KMS-11 (cell line): ENCODE results near the gene CNTFR.

ENCODE experiments used
- H2AFZ ChIP-seq: fragments of 200-600 bp; sonication (generic); 2 replicates; pipeline ENCODE4 v1.6.1; 2016; ENCODE audit warnings: antibody characterized with exemption, mixed run types, low read depth
- H3K27ac ChIP-seq: fragments of 200-600 bp; sonication (generic); 2 replicates; pipeline ENCODE4 v1.6.1; 2016; ENCODE audit warnings: mild to moderate bottlenecking, mixed run types
- H3K27me3 ChIP-seq: fragments of 200-600 bp; sonication (generic); 2 replicates; pipeline ENCODE4 v1.6.1; 2017; ENCODE audit warnings: mild to moderate bottlenecking, low read depth, mixed run types, moderate library complexity; ENCODE audit not compliant: insufficient read depth
- H3K36me3 ChIP-seq: fragments of 200-600 bp; sonication (generic); 2 replicates; pipeline ENCODE4 v1.6.1; 2017; ENCODE audit warnings: mild to moderate bottlenecking, mixed run types; ENCODE audit not compliant: insufficient read depth
- H3K4me1 ChIP-seq: fragments of 200-600 bp; sonication (generic); 2 replicates; pipeline ENCODE4 v1.6.1; 2016; ENCODE audit warnings: mild to moderate bottlenecking, low read depth, mixed run types; ENCODE audit not compliant: poor library complexity, severe bottlenecking
- H3K4me2 ChIP-seq: fragments of 200-600 bp; sonication (generic); 2 replicates; pipeline ENCODE4 v1.7.0; 2016; ENCODE audit warnings: mild to moderate bottlenecking, mixed run types
- H3K4me3 ChIP-seq: fragments of 200-600 bp; sonication (generic); IDR thresholded peaks from 2 replicates; pipeline ENCODE4 v1.6.1; 2017; ENCODE audit warnings: low read depth, low read length, mixed read lengths; ENCODE audit not compliant: insufficient read depth
- H3K79me2 ChIP-seq: fragments of 200-600 bp; sonication (generic); 2 replicates; pipeline ENCODE4 v1.6.1; 2016; ENCODE audit warnings: low read depth, mixed run types; ENCODE audit not compliant: insufficient read depth
- H3K9ac ChIP-seq: fragments of 200-600 bp; sonication (generic); 2 replicates; pipeline ENCODE4 v1.6.1; 2016; ENCODE audit warnings: mild to moderate bottlenecking, mixed run types
- H4K20me1 ChIP-seq: fragments of 200-600 bp; sonication (generic); 2 replicates; pipeline ENCODE4 v1.6.1; 2016; ENCODE audit warnings: mild to moderate bottlenecking, mixed run types; ENCODE audit not compliant: insufficient read depth
- CTCF ChIP-seq: fragments of 200-600 bp; sonication (generic); conservative IDR thresholded peaks from 2 replicates; pipeline ENCODE4 v1.6.1; 2017; ENCODE audit warnings: low read depth, mild to moderate bottlenecking, antibody characterized with exemption, low read length, moderate library complexity, mixed read lengths

The CNTFR gene

GRCh38 chr9:34555936-34556525, 33.5 kb downstream of the CNTFR start:
- Histone ChIP-seq H3K79me2 (no peaks in the 10 kb centered on the region), H2AFZ (no peak overlapping the region), H3K4me2 (no peak overlapping the region), H4K20me1 (no peaks in the 10 kb centered on the region), H3K36me3 (no peaks in the 10 kb centered on the region), H3K27ac (no peak overlapping the region), H3K27me3 (peaks cover 45% of the 10 kb centered on the region), H3K4me1 (no peaks in the 10 kb centered on the region), H3K9ac (no peak overlapping the region), H3K4me3 (no peak overlapping the region)
- no peak for TF ChIP-seq CTCF

GRCh38 chr9:34555500-34555899, 34.0 kb downstream of the CNTFR start:
- H3K9ac ChIP-seq, result no peak overlapping the region
- no peak overlapping the region for H2AFZ ChIP-seq
- no peaks in the 10 kb centered on the region for H3K36me3 ChIP-seq
- no peaks in the 10 kb centered on the region for H3K4me1 ChIP-seq
- no peak for TF ChIP-seq CTCF
- peaks cover 46% of the 10 kb centered on the region for H3K27me3 ChIP-seq
- H4K20me1 ChIP-seq, result no peaks in the 10 kb centered on the region
- H3K27ac ChIP-seq, result no peak overlapping the region
- H3K79me2 ChIP-seq, result no peaks in the 10 kb centered on the region
- no peak overlapping the region for H3K4me2 ChIP-seq
- H3K4me3 ChIP-seq, result no peak overlapping the region

- Histone ChIP-seq H3K27ac (no peak overlapping the region), H3K4me2 (no peak overlapping the region), H3K36me3 (no peaks in the 10 kb centered on the region), H3K9ac (no peak overlapping the region), H3K4me3 (no peak overlapping the region), H2AFZ (no peak overlapping the region), H3K4me1 (no peaks in the 10 kb centered on the region), H3K79me2 (no peaks in the 10 kb centered on the region), H3K27me3 (peaks cover 46% of the 10 kb centered on the region), H4K20me1 (no peaks in the 10 kb centered on the region)
- TF ChIP-seq CTCF, result no peak
These were observed 34.5 kb downstream of the CNTFR start for GRCh38 chr9:34555002-34555348.

- H4K20me1 ChIP-seq, result no peaks in the 10 kb centered on the region
- H3K27ac ChIP-seq, result no peak overlapping the region
- H3K9ac ChIP-seq, result no peak overlapping the region
- H3K4me1 ChIP-seq, result no peaks in the 10 kb centered on the region
- TF ChIP-seq CTCF, result no peak
- no peak overlapping the region for H2AFZ ChIP-seq
- no peaks in the 10 kb centered on the region for H3K36me3 ChIP-seq
- no peak overlapping the region for H3K4me2 ChIP-seq
- no peak overlapping the region for H3K4me3 ChIP-seq
- H3K27me3 ChIP-seq, result peaks cover 50% of the 10 kb centered on the region
- no peaks in the 10 kb centered on the region for H3K79me2 ChIP-seq
These were observed 35.1 kb downstream of the CNTFR start for GRCh38 chr9:34554211-34555001.
